Measurements from ENCODE around the gene IGSF8.

The IGSF8 gene

GRCh38 chr1:160085686-160086455, 12.5 kb downstream of the IGSF8 start:
- DNase-seq (ENCODE audit: low read depth) = peak; percentile 54

- DNase-seq (ENCODE audit: low read depth) = no peak
Measured at GRCh38 chr1:160084771-160085321, 13.6 kb downstream of the IGSF8 start.

GRCh38 chr1:160083968-160084770, 14.2 kb downstream of the IGSF8 start:
- peak; percentile 57 for DNase-seq (ENCODE audit: low read depth)

GRCh38 chr1:160082926-160083325, 15.5 kb downstream of the IGSF8 start:
- no peak for DNase-seq (ENCODE audit: low read depth)

GRCh38 chr1:160082487-160082886, 15.9 kb downstream of the IGSF8 start:
- DNase-seq (ENCODE audit: low read depth) = no peak

- DNase-seq (ENCODE audit: low read depth) = no peak
Measured at GRCh38 chr1:160081261-160081936, 17.0 kb downstream of the IGSF8 start, which contains the start of gene KCNJ9. TSS of gene KCNJ9 (plus strand) at chr1:160081538. CDS start at chr1:160084031, 2,493 bp downstream.

GRCh38 chr1:160080381-160081100, 17.9 kb downstream of the IGSF8 start:
- no peak for DNase-seq (ENCODE audit: low read depth)

GRCh38 chr1:160079448-160079847, 19.0 kb downstream of the IGSF8 start:
- DNase-seq (ENCODE audit: low read depth) = no peak

GRCh38 chr1:160078512-160079195, 19.8 kb downstream of the IGSF8 start:
- no peak for DNase-seq (ENCODE audit: low read depth)

GRCh38 chr1:160077486-160077885, 20.9 kb downstream of the IGSF8 start:
- DNase-seq (ENCODE audit: low read depth) = no peak

GRCh38 chr1:160076295-160076694, 22.1 kb downstream of the IGSF8 start:
- DNase-seq (ENCODE audit: low read depth) = no peak

GRCh38 chr1:160075836-160076235, 22.6 kb downstream of the IGSF8 start:
- DNase-seq (ENCODE audit: low read depth) = no peak

- DNase-seq (ENCODE audit: low read depth) = no peak
Measured at GRCh38 chr1:160074865-160075264, 23.6 kb downstream of the IGSF8 start.

GRCh38 chr1:160071289-160071688, 27.1 kb downstream of the IGSF8 start:
- DNase-seq (ENCODE audit: low read depth) = no peak

GRCh38 chr1:160070243-160071163, 27.9 kb downstream of the IGSF8 start:
- peak; percentile 69 for DNase-seq (ENCODE audit: low read depth)

- DNase-seq (ENCODE audit: low read depth) = no peak
Measured at GRCh38 chr1:160069460-160070231, 28.8 kb downstream of the IGSF8 start, which contains the start of gene KCNJ10. TSS of gene KCNJ10 (minus strand) at chr1:160070160. CDS start at chr1:160042532, 27,628 bp downstream.

GRCh38 chr1:160068225-160068624, 30.2 kb downstream of the IGSF8 start:
- DNase-seq (ENCODE audit: low read depth) = no peak

- no peak for DNase-seq (ENCODE audit: low read depth)
Measured at GRCh38 chr1:160066829-160067745, 31.3 kb downstream of the IGSF8 start.

Measured in stimulated activated CD8-positive, alpha-beta memory T cell treated with anti-CD3 and anti-CD28 coated beads, Interleukin-12 subunit alpha, Interleukin-12 subunit beta, amount 100 ng/mL, for 4 hours (primary cell).